NCI-H460 (cell line): ENCODE measurements around the gene CD44. TPM values are rescaled to one million over a fixed set of nuclear protein-coding genes. Genes with fewer than 3 reads are reported as not detected.

Experiments used
- DNase-seq: peaks from one replicate; pipeline ENCODE4 v3.0.0-alpha.2; 2016; ENCODE audit warnings: low read depth; ENCODE audit errors: extremely low read depth
- total RNA-seq: library from RNA; depleted of rRNA; stranded (reverse); fragments of >200 nt; shearing (Covaris generic); gene quantifications from 2 replicates; pipeline ENCODE4 v1.2.3, GENCODE V29; 2014

The CD44 gene
- total RNA-seq, 1 experiment from 2014 or later, result 33.3 TPM

GRCh38 chr11:35250192-35250591, 111.2 kb downstream of the CD44 start:
- no peak for DNase-seq

GRCh38 chr11:35250621-35251020, 111.7 kb downstream of the CD44 start:
- DNase-seq, result no peak

GRCh38 chr11:35253237-35253636, 114.3 kb downstream of the CD44 start:
- DNase-seq, result no peak

GRCh38 chr11:35255514-35255913, 116.5 kb downstream of the CD44 start:
- DNase-seq, result no peak

- no peak for DNase-seq
Observed at GRCh38 chr11:35256296-35256695, 117.3 kb downstream of the CD44 start.

- no peak for DNase-seq
Observed at GRCh38 chr11:35257281-35257680, 118.3 kb downstream of the CD44 start.

GRCh38 chr11:35259529-35259928, 120.6 kb downstream of the CD44 start:
- no peak for DNase-seq

GRCh38 chr11:35260342-35260985, 121.5 kb downstream of the CD44 start:
- DNase-seq, result no peak

GRCh38 chr11:35261197-35261596, 122.2 kb downstream of the CD44 start:
- DNase-seq, result no peak

GRCh38 chr11:35262056-35262455, 123.1 kb downstream of the CD44 start:
- DNase-seq, result no peak

- no peak for DNase-seq
Observed at GRCh38 chr11:35262735-35263134, 123.8 kb downstream of the CD44 start.

GRCh38 chr11:35265755-35266454, 126.9 kb downstream of the CD44 start:
- no peak for DNase-seq

- no peak for DNase-seq
Observed at GRCh38 chr11:35267504-35267903, 128.5 kb downstream of the CD44 start.

GRCh38 chr11:35270342-35270741, 131.4 kb downstream of the CD44 start:
- DNase-seq, result no peak

- no peak for DNase-seq
Observed at GRCh38 chr11:35271031-35271430, 132.1 kb downstream of the CD44 start.

GRCh38 chr11:35272391-35272902, 133.5 kb downstream of the CD44 start:
- no peak for DNase-seq

GRCh38 chr11:35274909-35275785, 136.2 kb downstream of the CD44 start:
- no peak for DNase-seq

GRCh38 chr11:35275786-35276170, 136.8 kb downstream of the CD44 start:
- DNase-seq, result no peak

GRCh38 chr11:35276396-35277145, 137.6 kb downstream of the CD44 start:
- no peak for DNase-seq

- DNase-seq, result no peak
Observed at GRCh38 chr11:35277827-35278226, 138.9 kb downstream of the CD44 start.

GRCh38 chr11:35280727-35281126, 141.8 kb downstream of the CD44 start:
- DNase-seq, result no peak
